Activated naive CD4-positive, alpha-beta T cell treated with anti-CD3 and anti-CD28 coated beads, Interleukin-2, amount 50 U/mL, for 24 hours (primary cell): ENCODE data around the gene ZFP36L1.

ENCODE experiments used
- H3K27ac Mint-ChIP-seq: one replicate; pipeline ENCODE4 v1.8.0; 2021; ENCODE audit warnings: mild to moderate bottlenecking, mixed read lengths
- H3K27me3 Mint-ChIP-seq: one replicate; pipeline ENCODE4 v1.8.0; 2021; ENCODE audit warnings: mixed read lengths
- H3K36me3 Mint-ChIP-seq: one replicate; pipeline ENCODE4 v1.8.0; 2021; ENCODE audit warnings: mixed read lengths
- H3K4me1 Mint-ChIP-seq: one replicate; pipeline ENCODE4 v1.8.0; 2021; ENCODE audit warnings: mixed read lengths
- H3K4me3 Mint-ChIP-seq: one replicate; pipeline ENCODE4 v1.8.0; 2021; ENCODE audit warnings: mild to moderate bottlenecking, mixed read lengths
- H3K9me3 Mint-ChIP-seq: one replicate; pipeline ENCODE4 v1.8.0; 2021; ENCODE audit warnings: mixed read lengths

ZFP36L1 gene

GRCh38 chr14:68753690-68754089, 39.2 kb downstream of the ZFP36L1 start:
- Mint-ChIP-seq H3K4me3 (no peak overlapping the region), H3K4me1 (peaks cover 30% of the 10 kb centered on the region), H3K9me3 (no peaks in the 10 kb centered on the region), H3K36me3 (no peaks in the 10 kb centered on the region), H3K27ac (no peak overlapping the region), H3K27me3 (no peaks in the 10 kb centered on the region)

- no peak overlapping the region for H3K27ac Mint-ChIP-seq
- no peaks in the 10 kb centered on the region for H3K9me3 Mint-ChIP-seq
- no peaks in the 10 kb centered on the region for H3K27me3 Mint-ChIP-seq
- no peaks in the 10 kb centered on the region for H3K36me3 Mint-ChIP-seq
- peaks cover 23% of the 10 kb centered on the region for H3K4me1 Mint-ChIP-seq
- H3K4me3 Mint-ChIP-seq, result no peak overlapping the region
Observed at GRCh38 chr14:68752271-68753006, 40.4 kb downstream of the ZFP36L1 start.

GRCh38 chr14:68749487-68750475, 43.1 kb downstream of the ZFP36L1 start:
- Mint-ChIP-seq H3K27ac (no peak overlapping the region), H3K27me3 (no peaks in the 10 kb centered on the region), H3K9me3 (no peaks in the 10 kb centered on the region), H3K4me1 (peaks cover 15% of the 10 kb centered on the region), H3K4me3 (no peak overlapping the region), H3K36me3 (no peaks in the 10 kb centered on the region)

GRCh38 chr14:68748691-68749090, 44.2 kb downstream of the ZFP36L1 start:
- Mint-ChIP-seq H3K27ac (no peak overlapping the region), H3K9me3 (no peaks in the 10 kb centered on the region), H3K27me3 (no peaks in the 10 kb centered on the region), H3K36me3 (no peaks in the 10 kb centered on the region), H3K4me3 (no peak overlapping the region), H3K4me1 (peaks cover 15% of the 10 kb centered on the region)

GRCh38 chr14:68748260-68748659, 44.6 kb downstream of the ZFP36L1 start:
- Mint-ChIP-seq H3K36me3 (no peaks in the 10 kb centered on the region), H3K27me3 (no peaks in the 10 kb centered on the region), H3K4me1 (peaks cover 15% of the 10 kb centered on the region), H3K9me3 (no peaks in the 10 kb centered on the region), H3K27ac (no peak overlapping the region), H3K4me3 (no peak overlapping the region)

GRCh38 chr14:68747393-68747792, 45.5 kb downstream of the ZFP36L1 start:
- Mint-ChIP-seq H3K36me3 (no peaks in the 10 kb centered on the region), H3K27me3 (no peaks in the 10 kb centered on the region), H3K4me1 (peaks cover 15% of the 10 kb centered on the region), H3K4me3 (no peak overlapping the region), H3K27ac (no peak overlapping the region), H3K9me3 (no peaks in the 10 kb centered on the region)

- Mint-ChIP-seq H3K9me3 (no peaks in the 10 kb centered on the region), H3K36me3 (peaks cover 2% of the 10 kb centered on the region), H3K27ac (peak overlapping the region; percentile 46), H3K27me3 (no peaks in the 10 kb centered on the region), H3K4me1 (peaks cover 4% of the 10 kb centered on the region), H3K4me3 (no peak overlapping the region)
Observed at GRCh38 chr14:68744613-68745012, 48.3 kb downstream of the ZFP36L1 start.

- peaks cover 2% of the 10 kb centered on the region for H3K36me3 Mint-ChIP-seq
- H3K27me3 Mint-ChIP-seq, result no peaks in the 10 kb centered on the region
- no peaks in the 10 kb centered on the region for H3K9me3 Mint-ChIP-seq
- no peak overlapping the region for H3K27ac Mint-ChIP-seq
- no peak overlapping the region for H3K4me3 Mint-ChIP-seq
- H3K4me1 Mint-ChIP-seq, result no peaks in the 10 kb centered on the region
Observed at GRCh38 chr14:68741839-68742470, 50.9 kb downstream of the ZFP36L1 start.

- Mint-ChIP-seq H3K27ac (no peak overlapping the region), H3K27me3 (no peaks in the 10 kb centered on the region), H3K9me3 (no peaks in the 10 kb centered on the region), H3K36me3 (peaks cover 2% of the 10 kb centered on the region), H3K4me1 (no peaks in the 10 kb centered on the region), H3K4me3 (no peak overlapping the region)
Observed at GRCh38 chr14:68741477-68741791, 51.4 kb downstream of the ZFP36L1 start.

- Mint-ChIP-seq H3K4me1 (peaks cover 4% of the 10 kb centered on the region), H3K27me3 (no peaks in the 10 kb centered on the region), H3K4me3 (no peak overlapping the region), H3K9me3 (no peaks in the 10 kb centered on the region), H3K36me3 (peaks cover 2% of the 10 kb centered on the region), H3K27ac (no peak overlapping the region)
Observed at GRCh38 chr14:68740788-68741476, 51.9 kb downstream of the ZFP36L1 start.

GRCh38 chr14:68739701-68740100, 53.2 kb downstream of the ZFP36L1 start:
- no peaks in the 10 kb centered on the region for H3K27me3 Mint-ChIP-seq
- no peak overlapping the region for H3K4me3 Mint-ChIP-seq
- no peaks in the 10 kb centered on the region for H3K9me3 Mint-ChIP-seq
- peaks cover 2% of the 10 kb centered on the region for H3K36me3 Mint-ChIP-seq
- H3K27ac Mint-ChIP-seq, result no peak overlapping the region
- peaks cover 10% of the 10 kb centered on the region for H3K4me1 Mint-ChIP-seq

GRCh38 chr14:68738559-68738958, 54.3 kb downstream of the ZFP36L1 start:
- Mint-ChIP-seq H3K4me3 (no peak overlapping the region), H3K36me3 (peaks cover 2% of the 10 kb centered on the region), H3K9me3 (no peaks in the 10 kb centered on the region), H3K27me3 (no peaks in the 10 kb centered on the region), H3K4me1 (peaks cover 20% of the 10 kb centered on the region), H3K27ac (no peak overlapping the region)
